NK-92 (cell line): ENCODE measurements around the gene ZBTB39.

Experiments used
- DNase-seq: peaks from one replicate; lab custom pipeline; 2025; ENCODE audit not compliant: unreplicated experiment; lab: John Stamatoyannopoulos, UW

ZBTB39 gene

DNA sequence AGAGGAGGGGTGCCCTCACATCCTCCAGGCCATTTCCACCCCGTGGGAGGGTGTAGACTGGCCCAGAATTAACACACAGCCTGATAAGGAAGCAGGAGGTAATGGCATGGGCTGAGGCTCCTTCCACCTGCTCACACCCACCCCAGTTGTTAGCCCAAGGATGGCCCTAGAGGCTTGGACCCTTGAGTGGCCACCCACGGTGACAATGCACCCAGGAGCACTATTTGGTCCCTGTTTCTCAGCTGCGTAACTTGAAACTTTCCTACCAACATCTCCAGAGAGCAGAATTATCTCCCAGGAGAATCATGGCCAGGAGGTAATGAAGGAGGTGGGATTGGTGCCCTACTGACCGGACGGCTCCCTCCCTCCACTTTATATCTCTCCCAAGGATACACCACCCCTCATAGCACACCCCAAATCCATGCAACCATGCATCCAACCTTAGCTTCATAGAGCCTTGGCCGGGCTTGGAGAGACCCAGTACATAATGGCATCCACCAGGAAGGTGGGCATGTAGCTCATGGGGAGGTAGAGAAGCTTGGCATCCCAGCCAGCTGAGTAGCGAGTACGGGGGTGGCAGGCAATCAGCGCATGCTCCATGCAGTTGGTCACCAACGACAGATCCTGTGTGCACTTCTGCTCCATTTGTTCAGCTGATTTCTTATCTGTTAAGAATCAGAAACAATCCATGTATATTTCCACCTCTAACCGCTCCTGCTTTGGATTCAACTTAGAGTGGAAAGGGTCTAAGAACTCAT lies 54.6 kb downstream of the ZBTB39 start:
- no peak for DNase-seq

DNA sequence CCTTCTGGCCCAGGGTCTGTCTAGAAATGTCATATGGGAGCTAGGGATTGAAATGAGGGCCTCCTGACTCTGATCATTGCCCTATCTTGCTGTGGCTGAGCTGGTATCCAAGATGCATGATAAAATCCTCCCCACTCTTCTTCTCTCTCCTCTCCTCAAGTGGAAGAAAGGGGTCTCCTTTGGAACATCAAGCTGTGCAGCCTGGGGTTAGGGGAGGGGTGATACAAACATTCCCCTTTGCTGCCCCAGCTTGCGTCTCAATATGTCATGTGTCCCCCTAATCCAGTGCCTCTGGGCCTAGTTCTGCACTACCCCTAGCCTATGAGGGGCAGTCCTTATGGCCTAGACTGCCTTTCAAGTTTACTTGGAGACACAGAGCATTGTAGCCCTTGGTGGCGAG lies 57.5 kb downstream of the ZBTB39 start:
- DNase-seq = no peak
